HT1080 (cell line): ENCODE results near the gene STAU1. TPM values are rescaled to one million over a fixed set of nuclear protein-coding genes. Genes with fewer than 3 reads are reported as not detected.

Experiments
- DNase-seq: peaks from one replicate; pipeline ENCODE4 v3.0.0-alpha.2; 2015; ENCODE audit warnings: low read depth
- total RNA-seq: library from RNA; depleted of rRNA; stranded (reverse); fragments of >200 nt; shearing (Covaris generic); gene quantifications from 2 replicates; pipeline ENCODE4 v1.2.3, GENCODE V29; 2014; rRNA removed

STAU1 gene
- total RNA-seq, 1 experiment from 2014 or later, result 69.0 TPM

DNA sequence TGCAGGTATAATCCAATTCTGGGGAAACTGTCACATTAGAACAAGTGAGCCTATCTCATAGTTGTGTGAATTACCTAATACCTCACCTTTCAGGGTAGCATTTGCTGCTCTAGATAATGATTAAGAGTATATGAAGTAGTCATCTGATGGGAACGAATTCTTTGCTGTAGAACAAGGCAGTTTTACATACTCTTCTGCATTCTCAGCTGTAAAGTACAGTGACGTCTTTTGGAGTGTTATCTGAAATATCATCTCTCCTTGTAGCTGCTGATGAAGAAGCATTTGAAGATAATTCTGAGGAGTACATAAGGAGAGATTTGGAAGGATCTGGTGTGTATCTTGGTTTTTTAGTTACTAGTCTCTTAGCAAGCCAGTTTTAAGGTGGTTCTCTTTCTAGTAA, 113.6 kb downstream of the STAU1 start:
- DNase-seq, result no peak

Other genes with a start within 250 kb of the STAU1 start
- 172 and 185 TPM in 2 replicates for gene CSE1L, start 142.0 kb downstream of the STAU1 start, total RNA-seq
- 61.9 and 68.6 TPM in 2 replicates for gene DDX27, start 31.1 kb upstream of the STAU1 start, total RNA-seq
- 34.1 and 37.4 TPM in 2 replicates for gene ZNFX1, start 89.7 kb upstream of the STAU1 start, total RNA-seq